HFFc6 (cell line): ENCODE data around the gene C7orf33. TPM values are rescaled to one million over a fixed set of nuclear protein-coding genes. Genes with fewer than 3 reads are reported as not detected.
"Not testable (repeated sequence)": the region's sequence is repeated elsewhere in the genome, so short reads cannot be mapped to it uniquely, and the experiment has no call there.

Source experiments
- DNase-seq: peaks from one replicate; pipeline ENCODE4 v3.0.0-alpha.2; 2018
- H3K27ac Mint-ChIP-seq: 2 replicates; pipeline ENCODE4 v1.8.0; 2020; ENCODE audit warnings: mild to moderate bottlenecking, mixed read lengths
- H3K27me3 Mint-ChIP-seq: 2 replicates; pipeline ENCODE4 v1.8.0; 2021; ENCODE audit warnings: mild to moderate bottlenecking, moderate library complexity, mixed read lengths; ENCODE audit not compliant: insufficient read depth
- H3K36me3 Mint-ChIP-seq: 2 replicates; pipeline ENCODE4 v1.8.0; 2021; ENCODE audit warnings: low read depth, mixed read lengths
- H3K4me1 Mint-ChIP-seq: 2 replicates; pipeline ENCODE4 v1.8.0; 2020; ENCODE audit warnings: low read depth, mixed read lengths
- H3K4me3 Mint-ChIP-seq: 2 replicates; pipeline ENCODE4 v1.8.0; 2020; ENCODE audit warnings: mild to moderate bottlenecking, moderate library complexity, mixed read lengths
- H3K9me3 Mint-ChIP-seq: 2 replicates; pipeline ENCODE4 v1.8.0; 2020; ENCODE audit warnings: mild to moderate bottlenecking, mixed read lengths
- CTCF ChIP-seq: fragments of 200-600 bp; sonication (generic); IDR thresholded peaks from 2 replicates; pipeline ENCODE4 v1.5.0; 2021; ENCODE audit warnings: antibody characterized with exemption, mild to moderate bottlenecking
- total RNA-seq, 6 experiments: library from RNA; stranded (reverse); fragmentation: NEBNext Ultra II Directional; extraction: Animal tissue kit (Norgen Biotek cat#: 25700); gene quantifications; 2 replicates in 1 of 6; 3 replicates in 5 of 6; pipeline ENCODE4 v1.2.3, GENCODE V29; 2021

The C7orf33 gene
- total RNA-seq, 6 experiments from 2014 or later, result not detected

DNA sequence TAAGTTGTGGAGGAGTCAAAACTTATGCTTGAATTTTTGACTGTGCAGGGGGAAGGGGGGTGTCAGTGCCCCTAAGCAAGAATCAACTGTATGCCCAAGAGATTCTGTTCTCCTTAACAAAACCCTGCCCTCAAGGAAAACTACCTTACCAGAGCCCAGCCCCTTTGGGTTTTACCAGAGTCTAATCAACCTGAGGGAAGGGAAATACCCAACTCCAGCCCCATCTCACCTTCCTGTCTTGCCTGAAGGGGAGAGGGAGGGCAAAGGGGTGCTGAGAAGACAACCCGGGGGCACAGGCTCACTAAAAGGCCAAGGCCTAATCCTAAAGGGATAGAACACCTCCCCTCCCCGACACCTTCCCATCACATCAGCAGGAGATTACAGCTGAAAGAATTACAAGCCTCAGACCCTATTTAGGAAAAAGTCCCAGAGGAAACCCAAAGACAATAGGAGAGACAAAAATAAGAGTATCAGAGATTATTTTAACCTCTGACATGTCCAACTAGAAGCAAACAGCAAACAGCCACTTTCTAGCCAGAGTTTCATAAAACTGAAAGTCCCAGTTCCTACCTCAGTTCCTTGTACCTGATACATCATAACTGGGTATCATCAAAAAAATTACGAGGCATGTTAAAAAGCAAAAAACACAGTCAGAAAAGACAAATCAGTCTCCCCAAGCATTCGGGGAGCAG is 26.8 kb upstream of the C7orf33 start:
- no peaks in the 10 kb centered on the region for H3K36me3 Mint-ChIP-seq
- no peak for TF ChIP-seq CTCF
- no peaks in the 10 kb centered on the region; the same call in 1 of the 2 replicates for H3K27me3 Mint-ChIP-seq
- H3K27ac Mint-ChIP-seq, result peak overlapping the region; percentile 14; the same call in 1 of the 2 replicates
- no peaks in the 10 kb centered on the region for H3K9me3 Mint-ChIP-seq
- H3K4me3 Mint-ChIP-seq, result peak overlapping the region; percentile 76
- peaks cover 14% of the 10 kb centered on the region for H3K4me1 Mint-ChIP-seq
- DNase-seq, result no peak

DNA sequence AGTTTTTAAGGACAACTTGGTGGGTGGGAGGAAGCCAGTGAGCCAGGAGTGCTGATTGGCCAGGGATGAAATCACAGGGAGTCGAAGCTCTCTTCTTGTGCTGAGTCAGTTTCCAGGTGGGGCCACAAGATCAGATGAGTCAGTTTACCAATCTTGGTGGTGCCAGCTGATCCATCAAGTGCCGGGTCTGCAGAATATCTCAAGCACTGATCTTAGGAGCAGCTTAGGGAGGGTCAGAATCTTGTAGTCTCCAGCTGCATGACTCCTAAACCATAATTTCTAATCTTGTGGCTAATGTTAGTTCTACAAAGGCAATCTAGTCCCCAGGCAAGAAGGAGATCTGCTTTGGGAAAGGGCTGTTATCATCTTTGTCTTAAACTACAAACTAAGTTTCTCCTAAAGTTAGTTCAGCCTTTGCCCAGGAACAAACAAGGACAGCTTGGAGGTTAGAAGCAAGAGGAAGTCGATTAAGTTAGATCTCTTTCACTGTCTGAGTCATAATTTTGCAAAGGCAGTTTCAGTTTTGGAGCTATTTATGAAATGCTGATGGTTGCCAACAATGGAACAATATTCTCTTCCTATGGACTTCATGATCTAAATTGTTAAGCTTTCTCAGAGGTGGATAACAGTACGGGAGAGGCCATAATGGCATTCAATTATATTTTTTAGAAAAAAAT is 26.2 kb upstream of the C7orf33 start:
- H3K27me3 Mint-ChIP-seq, H3K36me3 Mint-ChIP-seq, H3K9me3 Mint-ChIP-seq: not testable (repeated sequence)
- peak overlapping the region; percentile 76 for H3K4me3 Mint-ChIP-seq
- DNase-seq, result peak; percentile 24
- H3K27ac Mint-ChIP-seq, result peak overlapping the region; percentile 75
- peaks cover 14% of the 10 kb centered on the region for H3K4me1 Mint-ChIP-seq

DNA sequence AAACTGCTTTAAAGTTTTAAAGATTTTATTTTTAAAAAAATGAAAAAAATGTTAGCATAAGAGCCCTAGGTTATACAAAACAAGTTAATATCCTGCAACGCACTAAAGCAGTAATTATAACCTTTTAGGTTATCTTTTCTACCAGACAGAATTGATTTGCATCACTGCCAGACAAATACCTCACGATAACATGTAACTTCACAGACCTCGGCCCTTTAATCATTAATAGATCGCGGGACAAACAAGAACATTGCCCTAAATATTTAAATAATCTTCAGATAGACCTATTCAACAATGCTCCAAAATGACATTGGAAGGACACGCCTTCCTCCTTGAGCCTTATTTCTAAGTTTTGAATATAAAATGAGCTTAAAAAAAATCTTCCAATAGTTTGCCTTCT is 23.8 kb upstream of the C7orf33 start:
- H3K4me1 Mint-ChIP-seq, result peaks cover 24% of the 10 kb centered on the region
- no peak for TF ChIP-seq CTCF
- H3K36me3 Mint-ChIP-seq, result no peaks in the 10 kb centered on the region

GRCh38 chr7:148567524-148567923 is 23.0 kb upstream of the C7orf33 start:
- H3K4me3 Mint-ChIP-seq, result no peak overlapping the region
- no peaks in the 10 kb centered on the region for H3K36me3 Mint-ChIP-seq
- no peak overlapping the region for H3K27ac Mint-ChIP-seq
- H3K9me3 Mint-ChIP-seq, result no peaks in the 10 kb centered on the region
- no peak for TF ChIP-seq CTCF
- peaks cover 7% of the 10 kb centered on the region; the same call in 1 of the 2 replicates for H3K27me3 Mint-ChIP-seq
- no peak for DNase-seq
- peaks cover 24% of the 10 kb centered on the region for H3K4me1 Mint-ChIP-seq

More for the DNA sequence above, 23.8 kb upstream of the C7orf33 start:
- DNase-seq, result no peak
- Mint-ChIP-seq H3K27me3 (peaks cover 5% of the 10 kb centered on the region; the same call in 1 of the 2 replicates), H3K27ac (no peak overlapping the region), H3K9me3 (no peaks in the 10 kb centered on the region), H3K4me3 (no peak overlapping the region)

- peaks cover 8% of the 10 kb centered on the region for H3K27me3 Mint-ChIP-seq
- no peak overlapping the region for H3K4me3 Mint-ChIP-seq
- H3K4me1 Mint-ChIP-seq, result peaks cover 10% of the 10 kb centered on the region
- no peak for DNase-seq
- H3K27ac Mint-ChIP-seq, result no peak overlapping the region
- TF ChIP-seq CTCF, result no peak
- H3K36me3 Mint-ChIP-seq, result no peaks in the 10 kb centered on the region
- no peaks in the 10 kb centered on the region for H3K9me3 Mint-ChIP-seq
These were observed 20.1 kb upstream of the C7orf33 start for GRCh38 chr7:148570510-148570909.

DNA sequence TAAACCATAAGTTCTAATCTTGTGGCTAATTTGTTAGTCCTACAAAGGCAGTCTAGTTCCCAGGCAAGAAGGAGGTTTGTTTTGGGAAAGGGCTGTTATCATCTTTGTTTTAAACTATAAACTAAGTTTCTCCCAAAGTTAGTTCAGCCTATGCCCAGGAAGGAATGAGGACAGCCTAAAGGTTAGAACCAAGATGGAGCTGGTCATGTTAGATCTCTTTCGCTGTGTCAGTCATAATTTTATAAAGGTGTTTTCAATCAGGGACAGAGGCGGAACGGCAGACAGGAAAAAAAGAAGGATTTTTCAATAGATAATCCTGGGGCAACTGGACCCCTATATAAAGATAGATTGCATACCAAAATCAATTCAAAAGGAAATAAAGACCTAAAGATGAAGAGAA is 19.6 kb upstream of the C7orf33 start:
- H3K9me3 Mint-ChIP-seq, H3K27me3 Mint-ChIP-seq, H3K4me3 Mint-ChIP-seq, H3K36me3 Mint-ChIP-seq, H3K27ac Mint-ChIP-seq, DNase-seq, H3K4me1 Mint-ChIP-seq: not testable (repeated sequence)
